Measurements from ENCODE around the gene LAMB3. TPM values are rescaled to one million over a fixed set of nuclear protein-coding genes. Genes with fewer than 3 reads are reported as not detected.

The LAMB3 gene
- total and polyA plus RNA-seq, 2 donors (not counting 1 experiment from before 2014, with no cell fraction given) = 0.33 to 0.37 TPM

- no peaks in the 10 kb centered on the region for H3K4me1 ChIP-seq (ENCODE audit: control insufficient read depth in 2 of 2, insufficient read depth in 2 of 2, low read length in 2 of 2)
- Mint-ChIP-seq H3K27me3 (peaks cover 9% of the 10 kb centered on the region), H3K4me1 (peaks cover 6% of the 10 kb centered on the region), H3K4me3 (no peak overlapping the region), H3K27ac (no peak overlapping the region), H3K9me3 (ENCODE audit: insufficient read depth) (no peaks in the 10 kb centered on the region)
- ATAC-seq (ENCODE audit: low read depth) (no peak), DNase-seq (no peak)
- no peaks in the 10 kb centered on the region for H3K36me3 ChIP-seq (replicated peaks in 1 of 2; ENCODE audit: control extremely low read depth in 1 of 2, control insufficient read depth in 1 of 2, extremely low read depth in 1 of 2, insufficient read depth in 2 of 2, low read length in 1 of 2)
- H3K9me3 ChIP-seq (ENCODE audit: control extremely low read depth in 1 of 3, control insufficient read depth in 2 of 3, insufficient read depth in 1 of 3, low read length in 2 of 3) = no peaks in the 10 kb centered on the region
- H3K79me2 ChIP-seq (ENCODE audit: control insufficient read depth, insufficient read depth, low read length) = no peaks in the 10 kb centered on the region
- POLR2A ChIA-PET = no interaction called here
- H3K27ac ChIP-seq (ENCODE audit: low read length in 2 of 2) = no peak overlapping the region
- H3K4me3 ChIP-seq (ENCODE audit: control extremely low read depth in 1 of 5, extremely low read depth in 1 of 5, insufficient read depth in 1 of 5, low read depth in 2 of 5, low read length in 4 of 5) = no peak overlapping the region
- H2AFZ ChIP-seq (ENCODE audit: insufficient read depth, low read depth, low read length, poor library complexity, severe bottlenecking) = no peak overlapping the region
- H3K27me3 ChIP-seq (replicated peaks in 1 of 4; ENCODE audit: control extremely low read depth in 1 of 4, control insufficient read depth in 3 of 4, insufficient read depth in 4 of 4, low read length in 3 of 4) = peaks cover 0 to 7% (median 2%) of the 10 kb centered on the region in 4 experiments
- no peak overlapping the region for H3K4me2 ChIP-seq (replicated peaks; ENCODE audit: low read depth, low read length, poor library complexity, severe bottlenecking)
- TF ChIP-seq EZH2 (IDR thresholded peaks at IDR 0.05; ENCODE audit: borderline replicate concordance, insufficient read depth, low read depth, low read length, poor library complexity, severe bottlenecking) (no peak), CTCF (IDR thresholded peaks at IDR 0.05) (no peak)
- H4K20me1 ChIP-seq (ENCODE audit: control insufficient read depth, insufficient read depth, low read length, poor library complexity, severe bottlenecking) = no peaks in the 10 kb centered on the region
- intact Hi-C loops (cut with micrococcal nuclease) = no loop called here
- CTCF ChIA-PET = no interaction called here
- no peak overlapping the region for H3K9ac ChIP-seq (ENCODE audit: low read length)
- WGBS (ENCODE audit: insufficient coverage) = 79% methylated on average over 2 of the region's 7 CpGs
Measured at GRCh38 chr1:209628618-209629299, 23.5 kb downstream of the LAMB3 start.

GRCh38 chr1:209627732-209628196 lies 24.5 kb downstream of the LAMB3 start:
- peak; percentile 84 for ATAC-seq (ENCODE audit: low read depth)
- H3K27me3 Mint-ChIP-seq = peaks cover 9% of the 10 kb centered on the region
- no peak overlapping the region for H3K4me3 Mint-ChIP-seq
- ChIA-PET CTCF (interaction anchor here (0.6 to 1.2 kb wide), 5 partner anchors 14 to 62 kb away, joined by 3 to 7 read pairs (median 4); no protein-coding TSS in a partner anchor), POLR2A (no interaction called here)
- no peaks in the 10 kb centered on the region for H3K9me3 Mint-ChIP-seq (ENCODE audit: insufficient read depth)
- no peaks in the 10 kb centered on the region for H4K20me1 ChIP-seq (ENCODE audit: control insufficient read depth, insufficient read depth, low read length, poor library complexity, severe bottlenecking)
- intact Hi-C loops (cut with micrococcal nuclease) = loop anchor here (1.0 kb wide), 3 partner anchors 50 to 66 kb away; no protein-coding TSS in a partner anchor
- peaks cover 3% of the 10 kb centered on the region for H3K4me1 Mint-ChIP-seq
- no peak overlapping the region for H3K4me2 ChIP-seq (replicated peaks; ENCODE audit: low read depth, low read length, poor library complexity, severe bottlenecking)
- H3K27ac ChIP-seq (ENCODE audit: low read length in 2 of 2) = no peak overlapping the region
- no peaks in the 10 kb centered on the region for H3K79me2 ChIP-seq (ENCODE audit: control insufficient read depth, insufficient read depth, low read length)
- peak overlapping the region; percentile 2 for H3K27ac Mint-ChIP-seq
- no peaks in the 10 kb centered on the region for H3K9me3 ChIP-seq (ENCODE audit: control extremely low read depth in 1 of 3, control insufficient read depth in 2 of 3, insufficient read depth in 1 of 3, low read length in 2 of 3)
- no peaks in the 10 kb centered on the region for H3K36me3 ChIP-seq (replicated peaks in 1 of 2; ENCODE audit: control extremely low read depth in 1 of 2, control insufficient read depth in 1 of 2, extremely low read depth in 1 of 2, insufficient read depth in 2 of 2, low read length in 1 of 2)
- H3K27me3 ChIP-seq (replicated peaks in 1 of 4; ENCODE audit: control extremely low read depth in 1 of 4, control insufficient read depth in 3 of 4, insufficient read depth in 4 of 4, low read length in 3 of 4) = peaks cover 0 to 7% (median 2%) of the 10 kb centered on the region in 4 experiments
- no peaks in the 10 kb centered on the region for H3K4me1 ChIP-seq (ENCODE audit: control insufficient read depth in 2 of 2, insufficient read depth in 2 of 2, low read length in 2 of 2)
- no peak overlapping the region for H3K4me3 ChIP-seq (ENCODE audit: control extremely low read depth in 1 of 5, extremely low read depth in 1 of 5, insufficient read depth in 1 of 5, low read depth in 2 of 5, low read length in 4 of 5)
- TF ChIP-seq EZH2 (IDR thresholded peaks at IDR 0.05; ENCODE audit: borderline replicate concordance, insufficient read depth, low read depth, low read length, poor library complexity, severe bottlenecking) (no peak), CTCF (IDR thresholded peaks at IDR 0.05) (peak; percentile 96)
- 42% methylated on average over 16 of the region's 16 CpGs for WGBS (ENCODE audit: insufficient coverage)
- peak; percentile 69 for DNase-seq
- no peak overlapping the region for H2AFZ ChIP-seq (ENCODE audit: insufficient read depth, low read depth, low read length, poor library complexity, severe bottlenecking)
- H3K9ac ChIP-seq (ENCODE audit: low read length) = no peak overlapping the region
